CD4-positive, alpha-beta T cell treated with Interferon alpha-2 for 1 hour (primary cell): ENCODE data around the gene PASD1.

Experiments used
- DNase-seq, 2 donors: peaks; one replicate each; pipeline ENCODE4 v3.0.0-alpha.2; 2020 to 2022

PASD1 gene

GRCh38 chrX:151702741-151703340 lies 139.4 kb downstream of the PASD1 start:
- DNase-seq, result no peak

GRCh38 chrX:151703487-151703886 lies 140.0 kb downstream of the PASD1 start:
- no peak for DNase-seq

GRCh38 chrX:151704041-151704663 lies 140.7 kb downstream of the PASD1 start:
- no peak for DNase-seq

GRCh38 chrX:151708821-151709220 lies 145.3 kb downstream of the PASD1 start:
- DNase-seq, result no peak

GRCh38 chrX:151710457-151710856 lies 147.0 kb downstream of the PASD1 start:
- no peak for DNase-seq

GRCh38 chrX:151711154-151711553 lies 147.7 kb downstream of the PASD1 start:
- DNase-seq, result no peak

GRCh38 chrX:151711787-151712186 lies 148.3 kb downstream of the PASD1 start:
- no peak for DNase-seq

GRCh38 chrX:151712253-151712652 lies 148.8 kb downstream of the PASD1 start:
- DNase-seq, result no peak

GRCh38 chrX:151713849-151714248 lies 150.4 kb downstream of the PASD1 start:
- DNase-seq, result no peak

- DNase-seq, result no peak
Observed at GRCh38 chrX:151714362-151714761, 150.9 kb downstream of the PASD1 start.

- DNase-seq, result no peak
Observed at GRCh38 chrX:151715752-151716151, 152.3 kb downstream of the PASD1 start, which contains the start of gene FATE1. TSS of gene FATE1 (plus strand) at chrX:151716035. CDS start at chrX:151716120, 85 bp downstream.

GRCh38 chrX:151722241-151722846 lies 158.9 kb downstream of the PASD1 start:
- DNase-seq, result no peak

GRCh38 chrX:151723156-151723760 lies 159.8 kb downstream of the PASD1 start:
- DNase-seq, result no peak

- DNase-seq, result no peak
Observed at GRCh38 chrX:151724563-151725337, 161.3 kb downstream of the PASD1 start.

- no peak for DNase-seq
Observed at GRCh38 chrX:151725338-151725614, 161.8 kb downstream of the PASD1 start.
